HG02759 (cell line): ENCODE measurements around the gene UBR3.
"Not testable (repeated sequence)": the region's sequence is repeated elsewhere in the genome, so short reads cannot be mapped to it uniquely, and the experiment has no call there.

ENCODE experiments used
- ATAC-seq: cut with Tn5 transposase; IDR thresholded peaks from one replicate; pipeline ENCODE4 v1.9.1; 2021; ENCODE audit warnings: mild to moderate bottlenecking, moderate library complexity; ENCODE audit not compliant: unreplicated experiment

UBR3 gene, protein sequence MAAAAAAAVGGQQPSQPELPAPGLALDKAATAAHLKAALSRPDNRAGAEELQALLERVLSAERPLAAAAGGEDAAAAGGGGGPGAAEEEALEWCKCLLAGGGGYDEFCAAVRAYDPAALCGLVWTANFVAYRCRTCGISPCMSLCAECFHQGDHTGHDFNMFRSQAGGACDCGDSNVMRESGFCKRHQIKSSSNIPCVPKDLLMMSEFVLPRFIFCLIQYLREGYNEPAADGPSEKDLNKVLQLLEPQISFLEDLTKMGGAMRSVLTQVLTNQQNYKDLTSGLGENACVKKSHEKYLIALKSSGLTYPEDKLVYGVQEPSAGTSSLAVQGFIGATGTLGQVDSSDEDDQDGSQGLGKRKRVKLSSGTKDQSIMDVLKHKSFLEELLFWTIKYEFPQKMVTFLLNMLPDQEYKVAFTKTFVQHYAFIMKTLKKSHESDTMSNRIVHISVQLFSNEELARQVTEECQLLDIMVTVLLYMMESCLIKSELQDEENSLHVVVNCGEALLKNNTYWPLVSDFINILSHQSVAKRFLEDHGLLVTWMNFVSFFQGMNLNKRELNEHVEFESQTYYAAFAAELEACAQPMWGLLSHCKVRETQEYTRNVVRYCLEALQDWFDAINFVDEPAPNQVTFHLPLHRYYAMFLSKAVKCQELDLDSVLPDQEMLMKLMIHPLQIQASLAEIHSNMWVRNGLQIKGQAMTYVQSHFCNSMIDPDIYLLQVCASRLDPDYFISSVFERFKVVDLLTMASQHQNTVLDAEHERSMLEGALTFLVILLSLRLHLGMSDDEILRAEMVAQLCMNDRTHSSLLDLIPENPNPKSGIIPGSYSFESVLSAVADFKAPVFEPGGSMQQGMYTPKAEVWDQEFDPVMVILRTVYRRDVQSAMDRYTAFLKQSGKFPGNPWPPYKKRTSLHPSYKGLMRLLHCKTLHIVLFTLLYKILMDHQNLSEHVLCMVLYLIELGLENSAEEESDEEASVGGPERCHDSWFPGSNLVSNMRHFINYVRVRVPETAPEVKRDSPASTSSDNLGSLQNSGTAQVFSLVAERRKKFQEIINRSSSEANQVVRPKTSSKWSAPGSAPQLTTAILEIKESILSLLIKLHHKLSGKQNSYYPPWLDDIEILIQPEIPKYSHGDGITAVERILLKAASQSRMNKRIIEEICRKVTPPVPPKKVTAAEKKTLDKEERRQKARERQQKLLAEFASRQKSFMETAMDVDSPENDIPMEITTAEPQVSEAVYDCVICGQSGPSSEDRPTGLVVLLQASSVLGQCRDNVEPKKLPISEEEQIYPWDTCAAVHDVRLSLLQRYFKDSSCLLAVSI (N-terminal part only)

GRCh38 chr2:169827272-169828140 lies at the start of gene UBR3:
Gene UBR3, plus strand, starts transcription at chr2:169827454. Its CDS starts 54 bp downstream, at chr2:169827508.
- peak; percentile 81 for ATAC-seq

DNA sequence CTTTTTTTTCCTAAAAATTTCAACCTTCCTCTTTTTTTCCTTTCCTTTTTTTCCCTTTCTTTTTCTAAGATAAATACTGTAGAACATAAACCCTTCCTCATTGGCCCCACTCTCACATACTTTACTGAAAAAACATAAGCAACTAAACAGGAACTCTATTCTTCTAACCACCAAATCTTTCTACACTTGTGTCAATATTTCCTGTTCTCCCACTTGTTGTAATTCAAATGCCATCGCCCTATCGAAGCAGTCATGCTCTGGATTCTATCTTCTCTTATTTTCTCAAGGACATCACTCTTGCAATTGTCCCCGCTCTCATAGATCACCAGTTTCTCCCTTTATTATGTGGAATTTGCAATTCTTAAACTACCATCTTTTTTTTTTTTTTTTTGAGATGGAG lies 48.8 kb upstream of the UBR3 start:
- ATAC-seq, result no peak

- ATAC-seq, result no peak
Observed at GRCh38 chr2:169781249-169782013, 45.8 kb upstream of the UBR3 start.

GRCh38 chr2:169782513-169782912 lies 44.7 kb upstream of the UBR3 start:
- ATAC-seq, result no peak

DNA sequence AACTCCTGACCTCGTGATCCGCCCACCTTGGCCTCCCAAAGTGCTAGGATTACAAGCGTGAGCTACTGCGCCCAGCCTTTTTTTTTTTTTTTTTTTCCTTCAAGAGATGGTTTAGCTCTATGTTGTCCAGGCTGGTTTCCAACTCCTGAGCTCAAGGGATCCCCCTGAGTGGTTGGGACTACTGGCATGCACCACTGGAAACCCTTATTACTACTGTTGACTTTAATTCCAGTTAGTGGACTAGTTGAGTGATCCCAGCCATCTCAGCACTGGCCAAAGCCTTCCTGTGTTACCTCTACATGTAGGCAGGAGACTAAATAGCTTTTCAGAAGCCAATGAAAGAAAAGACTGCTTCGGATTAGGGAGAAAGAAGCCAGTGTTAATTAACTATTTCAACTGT lies 36.7 kb upstream of the UBR3 start:
- ATAC-seq, result no peak

GRCh38 chr2:169795181-169795580 lies 32.1 kb upstream of the UBR3 start:
- no peak for ATAC-seq

DNA sequence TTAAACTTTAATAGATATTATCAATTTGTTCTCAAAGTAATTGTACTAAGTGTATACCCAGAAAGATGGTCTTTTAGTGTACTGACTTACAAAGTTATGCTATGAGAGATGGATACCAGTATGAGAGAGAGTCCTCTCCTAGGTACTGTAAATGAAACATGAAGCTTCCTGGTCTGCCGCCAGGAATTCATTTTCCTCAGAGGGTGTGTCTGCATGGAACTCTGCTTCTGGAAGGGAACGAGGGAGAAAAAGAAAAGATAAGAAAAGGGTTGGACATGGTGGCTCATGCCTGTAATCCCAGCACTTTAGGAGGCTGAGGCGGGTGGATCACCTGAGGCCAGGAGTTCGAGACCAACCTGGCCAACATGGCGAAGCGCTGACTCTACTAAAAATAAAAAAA lies 30.8 kb upstream of the UBR3 start:
- no peak for ATAC-seq

- ATAC-seq, result no peak
Observed at GRCh38 chr2:169797601-169798000, 29.7 kb upstream of the UBR3 start.

DNA sequence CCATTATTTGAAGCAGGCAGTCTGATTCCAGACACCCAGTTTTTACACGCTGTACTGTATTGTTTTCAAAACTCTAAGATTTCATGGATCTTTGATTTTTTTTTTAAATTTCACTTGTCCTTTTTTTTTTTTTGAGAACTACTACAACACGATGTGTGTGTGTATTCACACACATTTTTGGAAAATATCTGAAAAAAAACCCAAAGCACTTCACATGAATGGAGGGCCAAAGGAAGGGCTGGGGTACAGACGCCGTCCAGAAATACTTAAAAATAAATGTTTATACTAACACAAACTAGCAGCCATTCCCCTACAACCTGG lies 28.9 kb upstream of the UBR3 start:
- ATAC-seq, result peak; percentile 1

GRCh38 chr2:169798718-169799592 lies 28.3 kb upstream of the UBR3 start, which contains the start of gene SSB:
Gene SSB, plus strand, starts transcription at chr2:169798871. Its CDS starts 2,090 bp downstream, at chr2:169800961.
- ATAC-seq, result peak; percentile 97

GRCh38 chr2:169803480-169803879 lies 23.8 kb upstream of the UBR3 start:
- no peak for ATAC-seq

DNA sequence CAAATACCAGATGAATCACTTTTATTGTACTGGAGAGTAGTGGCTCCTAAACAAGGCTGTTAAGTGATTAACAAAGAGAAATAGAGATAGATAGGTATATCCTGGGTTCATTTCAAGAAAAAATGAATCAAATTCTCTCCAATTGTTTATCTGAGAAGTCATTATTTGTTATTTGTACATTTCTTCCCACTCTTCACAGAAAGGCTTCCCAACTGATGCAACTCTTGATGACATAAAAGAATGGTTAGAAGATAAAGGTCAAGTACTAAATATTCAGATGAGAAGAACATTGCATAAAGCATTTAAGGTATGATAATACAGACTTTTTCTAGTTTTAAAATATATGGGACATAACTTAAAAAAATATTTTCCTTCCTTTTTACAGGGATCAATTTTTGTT lies 20.7 kb upstream of the UBR3 start:
- ATAC-seq, result no peak

GRCh38 chr2:169808221-169808620 lies 19.0 kb upstream of the UBR3 start:
- no peak for ATAC-seq

DNA sequence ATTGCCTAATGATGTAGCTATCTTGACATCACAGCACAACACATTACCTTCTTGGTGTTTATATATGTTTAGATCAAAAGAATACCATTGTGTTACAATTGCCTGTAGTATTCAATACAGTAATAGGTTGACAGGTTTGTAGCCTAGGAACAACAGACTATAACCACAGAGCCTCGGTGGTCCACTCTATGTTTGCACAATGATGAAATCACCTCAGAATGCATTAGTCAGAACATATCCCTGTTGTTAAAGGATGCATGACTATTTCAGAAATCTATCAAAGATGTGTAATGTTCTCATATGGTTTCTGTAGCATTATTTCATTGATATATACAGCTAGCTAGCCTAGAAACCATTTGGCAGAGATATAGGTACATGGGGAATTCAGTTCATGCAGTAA lies 11.4 kb upstream of the UBR3 start:
- ATAC-seq, result no peak

DNA sequence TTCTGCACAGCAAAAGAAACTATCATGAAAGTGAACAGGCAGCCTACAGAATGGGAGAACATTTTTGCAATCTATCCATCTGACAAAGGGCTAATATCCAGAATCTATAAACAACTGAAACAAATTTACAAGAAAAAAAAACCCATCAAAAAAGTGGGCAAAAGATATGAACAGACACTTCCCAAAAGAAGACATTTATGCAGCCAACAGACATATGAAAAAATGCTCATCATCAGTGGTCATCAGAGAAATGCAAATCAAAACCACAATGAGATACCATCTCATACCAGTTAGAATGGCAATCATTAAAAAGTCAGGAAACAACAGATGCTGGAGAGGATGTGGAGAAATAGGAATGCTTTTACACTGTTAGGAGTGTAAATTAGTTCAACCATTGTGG lies 10.3 kb upstream of the UBR3 start:
- not testable (repeated sequence) for ATAC-seq

DNA sequence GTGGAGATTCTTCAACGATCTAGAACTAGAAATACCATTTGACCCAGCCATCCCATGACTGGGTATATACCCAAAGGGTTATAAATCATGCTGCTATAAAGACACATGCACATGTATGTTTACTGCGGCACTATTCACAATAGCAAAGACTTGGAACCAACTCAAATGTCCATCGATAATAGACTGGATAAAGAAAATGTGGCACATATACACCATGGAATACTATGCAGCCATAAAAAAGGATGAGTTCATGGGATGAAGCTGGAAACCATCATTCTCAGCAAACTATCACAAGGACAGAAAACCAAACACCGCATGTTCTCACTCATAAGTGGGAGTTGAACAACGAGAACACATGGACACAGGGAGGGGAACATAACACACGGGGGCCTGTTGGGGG lies 9.9 kb upstream of the UBR3 start:
- ATAC-seq, result not testable (repeated sequence)

DNA sequence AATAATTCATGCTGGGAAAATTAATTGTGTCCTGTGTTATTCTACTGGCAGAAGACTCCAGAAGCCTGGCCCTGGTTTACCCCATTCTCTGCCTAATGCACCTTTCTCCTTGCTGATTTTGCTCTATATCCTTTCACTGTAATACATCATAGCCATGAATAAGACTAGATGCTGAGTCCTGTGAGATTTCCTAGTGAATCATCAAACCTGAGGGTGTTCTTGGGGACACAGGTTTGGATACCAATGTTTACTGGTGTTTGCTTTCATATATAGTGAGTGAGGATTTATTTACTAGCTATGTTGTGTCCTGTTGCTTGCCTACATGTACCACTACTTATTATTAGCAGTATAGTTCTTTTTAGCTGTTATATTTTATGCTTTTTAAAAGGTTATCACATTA lies 9.0 kb upstream of the UBR3 start:
- no peak for ATAC-seq

DNA sequence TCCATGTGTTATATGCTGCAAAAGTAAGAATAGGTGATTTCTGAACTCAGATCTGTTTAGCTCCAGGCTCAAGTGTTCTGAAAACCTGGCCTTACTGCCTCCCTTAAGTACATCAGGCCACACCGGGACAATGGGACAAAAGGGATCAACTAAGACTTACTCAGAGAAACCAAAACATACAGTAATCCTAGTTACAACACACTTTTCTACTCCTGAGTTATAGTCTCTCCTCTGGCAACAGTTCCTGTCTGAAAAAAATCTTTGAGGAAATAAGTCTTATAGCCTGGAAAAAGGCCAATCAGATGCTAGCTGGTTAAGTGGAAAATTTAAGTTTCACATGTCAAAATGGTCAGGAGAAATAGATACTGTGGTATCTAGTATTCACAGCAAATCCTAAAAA lies 8.1 kb upstream of the UBR3 start:
- ATAC-seq, result no peak
